H9 (cell line): Measurements from ENCODE around the gene TGFBI. TPM values are rescaled to one million over a fixed set of nuclear protein-coding genes. Genes with fewer than 3 reads are reported as not detected.

Experiments used
- DNase-seq: peaks from one replicate; pipeline ENCODE4 v3.0.0-alpha.2; 2017
- H2AFZ ChIP-seq: one replicate; pipeline ENCODE4 v1.6.1; 2013; ENCODE audit warnings: mild to moderate bottlenecking, low read length, control low read depth, moderate library complexity
- H2AK5ac ChIP-seq: 2 replicates; pipeline ENCODE4 v1.6.1; 2013; ENCODE audit warnings: low read length, control low read depth, mixed read lengths; ENCODE audit not compliant: insufficient read length
- H2BK120ac ChIP-seq: one replicate; pipeline ENCODE4 v1.6.1; 2013; ENCODE audit warnings: low read depth, mild to moderate bottlenecking, low read length, control low read depth, inconsistent platforms; ENCODE audit not compliant: poor library complexity, severe bottlenecking
- H2BK12ac ChIP-seq: 2 replicates; pipeline ENCODE4 v1.6.1; 2013; ENCODE audit warnings: low read length, control low read depth, mixed read lengths, low read depth; ENCODE audit not compliant: insufficient read length
- H2BK15ac ChIP-seq: 2 replicates; pipeline ENCODE4 v1.6.1; 2013; ENCODE audit warnings: low read depth, low read length, control low read depth
- H2BK20ac ChIP-seq: one replicate; pipeline ENCODE4 v1.6.1; 2013; ENCODE audit warnings: low read depth, mild to moderate bottlenecking, low read length, control low read depth, inconsistent platforms; ENCODE audit not compliant: poor library complexity, severe bottlenecking
- H2BK5ac ChIP-seq: 2 replicates; pipeline ENCODE4 v1.6.1; 2013; ENCODE audit warnings: low read length, control low read depth, mixed read lengths; ENCODE audit not compliant: insufficient read length
- H3K14ac ChIP-seq: 2 replicates; pipeline ENCODE4 v1.6.1; 2013; ENCODE audit warnings: low read length, control low read depth; ENCODE audit not compliant: insufficient read depth
- H3K18ac ChIP-seq: 2 replicates; pipeline ENCODE4 v1.6.1; 2013; ENCODE audit warnings: low read depth, mild to moderate bottlenecking, mixed read lengths, low read length, control low read depth; ENCODE audit not compliant: insufficient read length
- H3K23ac ChIP-seq: 2 replicates; pipeline ENCODE4 v1.6.1; 2013; ENCODE audit warnings: low read length, control low read depth, mixed read lengths, low read depth; ENCODE audit not compliant: insufficient read length
- H3K23me2 ChIP-seq: 2 replicates; pipeline ENCODE4 v1.6.1; 2013; ENCODE audit warnings: low read depth, mild to moderate bottlenecking, mixed read lengths, low read length, control low read depth; ENCODE audit not compliant: insufficient read length, poor library complexity, severe bottlenecking
- H3K27ac ChIP-seq: 2 replicates; pipeline ENCODE4 v1.5.1; 2013; ENCODE audit warnings: low read length, control low read depth, mixed read lengths, low read depth; ENCODE audit not compliant: insufficient read length
- H3K27me3 ChIP-seq: 2 replicates; pipeline ENCODE4 v1.6.1; 2013; ENCODE audit warnings: low read length, control low read depth, inconsistent platforms; ENCODE audit not compliant: insufficient read depth
- H3K4ac ChIP-seq: 2 replicates; pipeline ENCODE4 v1.6.1; 2013; ENCODE audit warnings: low read depth, mild to moderate bottlenecking, control low read depth, inconsistent platforms, low read length, moderate library complexity
- H3K4me1 ChIP-seq: 2 replicates; pipeline ENCODE4 v1.6.1; 2013; ENCODE audit warnings: low read length, control low read depth, inconsistent platforms; ENCODE audit not compliant: insufficient read depth
- H3K4me2 ChIP-seq: 2 replicates; pipeline ENCODE4 v1.6.1; 2013; ENCODE audit warnings: low read length, control low read depth, mixed read lengths; ENCODE audit not compliant: insufficient read length, insufficient read depth
- H3K56ac ChIP-seq: 2 replicates; pipeline ENCODE4 v1.6.1; 2013; ENCODE audit warnings: low read depth, mild to moderate bottlenecking, mixed read lengths, low read length, control low read depth; ENCODE audit not compliant: insufficient read length
- H3K79me1 ChIP-seq: 2 replicates; pipeline ENCODE4 v1.6.1; 2013; ENCODE audit warnings: low read depth, mild to moderate bottlenecking, moderate library complexity, low read length, control low read depth, inconsistent platforms; ENCODE audit not compliant: insufficient read depth, poor library complexity, severe bottlenecking
- H3K79me2 ChIP-seq: 2 replicates; pipeline ENCODE4 v1.6.1; 2013; ENCODE audit warnings: low read length, control low read depth, inconsistent platforms; ENCODE audit not compliant: insufficient read depth
- H3K9ac ChIP-seq: 2 replicates; pipeline ENCODE4 v1.6.1; 2013; ENCODE audit warnings: low read length, control low read depth, mixed read lengths; ENCODE audit not compliant: insufficient read length; ENCODE audit errors: extremely low read depth
- H3K9me3 ChIP-seq: one replicate; pipeline ENCODE4 v1.6.1; 2013; ENCODE audit warnings: low read depth, low read length, inconsistent platforms; ENCODE audit not compliant: control insufficient read depth
- H3T11ph ChIP-seq: one replicate; pipeline ENCODE4 v1.6.1; 2013; ENCODE audit warnings: mild to moderate bottlenecking, low read length, control low read depth, inconsistent platforms
- H4K20me1 ChIP-seq: one replicate; pipeline ENCODE4 v1.6.1; 2013; ENCODE audit not compliant: control insufficient read depth, insufficient read length, insufficient read depth
- H4K5ac ChIP-seq: 2 replicates; pipeline ENCODE4 v1.6.1; 2013; ENCODE audit warnings: low read depth, mild to moderate bottlenecking, mixed read lengths, low read length, control low read depth; ENCODE audit not compliant: insufficient read length
- H4K8ac ChIP-seq: replicated peaks from 2 replicates; pipeline ENCODE4 v1.6.1; 2013; ENCODE audit warnings: low read length, control low read depth, mixed read lengths, low read depth; ENCODE audit not compliant: insufficient read length
- H4K91ac ChIP-seq: 2 replicates; pipeline ENCODE4 v1.6.1; 2013; ENCODE audit warnings: low read depth, mild to moderate bottlenecking, moderate library complexity, mixed read lengths, low read length, control low read depth; ENCODE audit not compliant: insufficient read length
- H3K27ac Mint-ChIP-seq, 3 experiments: 2 replicates in 2 of 3; 3 replicates in 1 of 3; pipeline ENCODE4 v1.8.0; 2020 to 2021; ENCODE audit warnings: mixed read lengths in 3 of 3, mild to moderate bottlenecking in 1 of 3, moderate library complexity in 1 of 3
- H3K27me3 Mint-ChIP-seq: 2 replicates; pipeline ENCODE4 v1.8.0; 2021; ENCODE audit warnings: low read depth, mild to moderate bottlenecking, moderate library complexity, mixed read lengths
- H3K36me3 Mint-ChIP-seq, 3 experiments: 2 replicates in 2 of 3; 3 replicates in 1 of 3; pipeline ENCODE4 v1.8.0; 2020 to 2021; ENCODE audit warnings: low read depth in 3 of 3, mixed read lengths in 3 of 3; ENCODE audit not compliant: insufficient read depth in 1 of 3
- H3K4me1 Mint-ChIP-seq, 2 experiments: 2 replicates each; pipeline ENCODE4 v1.8.0; 2020; ENCODE audit warnings: mixed read lengths in 2 of 2
- H3K4me3 Mint-ChIP-seq, 2 experiments: 2 replicates in 1 of 2; 3 replicates in 1 of 2; pipeline ENCODE4 v1.8.0; 2020 to 2021; ENCODE audit warnings: mild to moderate bottlenecking in 2 of 2, mixed read lengths in 2 of 2, moderate library complexity in 1 of 2
- H3K9me3 Mint-ChIP-seq, 2 experiments: 2 replicates in 1 of 2; 3 replicates in 1 of 2; pipeline ENCODE4 v1.8.0; 2020; ENCODE audit warnings: mild to moderate bottlenecking in 2 of 2, mixed read lengths in 2 of 2, moderate library complexity in 1 of 2
- WGBS: extraction: QIAGEN DNeasy Blood & Tissue Kit; methylation state at CpG from one replicate; pipeline ENCODE4 v1.1.7; 2013; ENCODE audit warnings: missing lambda C conversion rate, low lambda C conversion rate, mixed read lengths; ENCODE audit not compliant: insufficient read length; ENCODE audit errors: extremely low coverage; 5-methylcytosine and 5-hydroxymethylcytosine counted together
- total RNA-seq: library from RNA; stranded (reverse); gene quantifications from 2 replicates; pipeline ENCODE4 v1.2.1, GENCODE V29; 2021
- TF ChIP-seq, protein P1 (sequence below): fragments of 200-600 bp; sonication (generic); conservative IDR thresholded peaks from 3 replicates; pipeline ENCODE4 v1.8.0; 2021; ENCODE audit warnings: antibody characterized with exemption, mild to moderate bottlenecking

Gene TGFBI
- total RNA-seq, 1 experiment from 2014 or later: 4.7 TPM

DNA sequence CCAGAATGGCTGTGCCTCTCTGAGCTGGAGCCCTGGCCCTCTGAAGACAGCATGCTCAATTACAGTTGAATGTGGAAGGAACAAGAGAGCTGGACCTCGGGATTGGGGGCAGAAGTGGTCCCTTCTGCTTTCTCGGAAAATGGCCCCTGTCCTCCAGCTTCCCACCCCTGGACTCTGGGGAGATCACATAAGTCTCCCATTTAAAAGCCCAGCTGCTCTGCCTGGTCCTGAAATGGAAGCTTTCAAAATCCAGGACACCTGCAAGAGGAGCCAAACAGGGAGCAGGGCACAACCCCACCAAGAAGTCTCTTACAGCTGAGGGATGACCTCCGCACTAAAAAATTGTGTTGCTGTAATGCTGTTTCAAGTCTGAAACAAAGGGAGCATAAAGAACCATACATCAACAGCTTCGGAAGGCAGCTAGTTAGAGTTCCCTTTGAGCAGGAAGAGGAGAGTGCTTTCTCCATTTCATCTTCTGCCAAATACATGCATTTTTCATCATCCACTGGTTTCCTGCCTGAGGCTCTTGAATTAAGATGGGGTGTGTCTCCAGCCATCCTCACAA is 48.2 kb downstream of the TGFBI start:
- no peaks in the 10 kb centered on the region for H3K79me1 ChIP-seq
- no peak overlapping the region for H3K27ac Mint-ChIP-seq
- WGBS: no CpG with 5 or more reads among the region's 4 CpGs
- peaks cover 5 to 6% of the 10 kb centered on the region in 2 experiments; a peak in 2 of 4 replicates for H3K4me1 Mint-ChIP-seq
- peaks cover 6% of the 10 kb centered on the region for H3K4me1 ChIP-seq
- no peak overlapping the region for H3K4ac ChIP-seq
- H3T11ph ChIP-seq: no peak overlapping the region
- no peak overlapping the region for H3K23ac ChIP-seq
- H3K4me3 Mint-ChIP-seq: no peak overlapping the region
- H4K8ac ChIP-seq: no peak overlapping the region
- no peak overlapping the region for H2BK120ac ChIP-seq
- TF ChIP-seq, protein P1, sequence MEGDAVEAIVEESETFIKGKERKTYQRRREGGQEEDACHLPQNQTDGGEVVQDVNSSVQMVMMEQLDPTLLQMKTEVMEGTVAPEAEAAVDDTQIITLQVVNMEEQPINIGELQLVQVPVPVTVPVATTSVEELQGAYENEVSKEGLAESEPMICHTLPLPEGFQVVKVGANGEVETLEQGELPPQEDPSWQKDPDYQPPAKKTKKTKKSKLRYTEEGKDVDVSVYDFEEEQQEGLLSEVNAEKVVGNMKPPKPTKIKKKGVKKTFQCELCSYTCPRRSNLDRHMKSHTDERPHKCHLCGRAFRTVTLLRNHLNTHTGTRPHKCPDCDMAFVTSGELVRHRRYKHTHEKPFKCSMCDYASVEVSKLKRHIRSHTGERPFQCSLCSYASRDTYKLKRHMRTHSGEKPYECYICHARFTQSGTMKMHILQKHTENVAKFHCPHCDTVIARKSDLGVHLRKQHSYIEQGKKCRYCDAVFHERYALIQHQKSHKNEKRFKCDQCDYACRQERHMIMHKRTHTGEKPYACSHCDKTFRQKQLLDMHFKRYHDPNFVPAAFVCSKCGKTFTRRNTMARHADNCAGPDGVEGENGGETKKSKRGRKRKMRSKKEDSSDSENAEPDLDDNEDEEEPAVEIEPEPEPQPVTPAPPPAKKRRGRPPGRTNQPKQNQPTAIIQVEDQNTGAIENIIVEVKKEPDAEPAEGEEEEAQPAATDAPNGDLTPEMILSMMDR: no peak
- no peak overlapping the region for H4K5ac ChIP-seq
- no peak overlapping the region for H2BK15ac ChIP-seq
- no peaks in the 10 kb centered on the region for H3K36me3 Mint-ChIP-seq
- H3K9me3 ChIP-seq: no peaks in the 10 kb centered on the region
- no peak overlapping the region for H3K9ac ChIP-seq
- H2AK5ac ChIP-seq: no peak overlapping the region
- no peaks in the 10 kb centered on the region for H3K9me3 Mint-ChIP-seq
- no peaks in the 10 kb centered on the region for H3K79me2 ChIP-seq
- H2BK12ac ChIP-seq: no peak overlapping the region
- no peaks in the 10 kb centered on the region for H3K23me2 ChIP-seq
- H3K14ac ChIP-seq: no peak overlapping the region
- no peak overlapping the region for H2AFZ ChIP-seq
- H4K91ac ChIP-seq: no peak overlapping the region
- H2BK20ac ChIP-seq: no peak overlapping the region
- no peak for DNase-seq
- H4K20me1 ChIP-seq: no peaks in the 10 kb centered on the region
- no peak overlapping the region for H2BK5ac ChIP-seq
- H3K18ac ChIP-seq: no peak overlapping the region
- H3K4me2 ChIP-seq: no peak overlapping the region
- H3K27ac ChIP-seq: no peak overlapping the region
- no peaks in the 10 kb centered on the region for H3K27me3 ChIP-seq
- peaks cover 15% of the 10 kb centered on the region for H3K27me3 Mint-ChIP-seq
- no peak overlapping the region for H3K56ac ChIP-seq
